Hematopoietic multipotent progenitor cell (in vitro differentiated cells): ENCODE results near the gene PPP2R2C. TPM values are rescaled to one million over a fixed set of nuclear protein-coding genes. Genes with fewer than 3 reads are reported as not detected.

Experiments used
- DNase-seq, 3 donors: peaks; one replicate each; pipeline ENCODE4 v3.0.0-alpha.2; 2011 to 2015; ENCODE audit warnings: low read depth in 2 of 3, low spot score in 2 of 3
- total RNA-seq: library from RNA; depleted of rRNA; stranded (reverse); fragments of >200 nt; gene quantifications from one replicate; pipeline ENCODE4 v1.2.3, GENCODE V29; 2012

Gene PPP2R2C
- total RNA-seq, 1 donor, result under 0.01 TPM

GRCh38 chr4:6349896-6350603 lies 122.4 kb downstream of the PPP2R2C start:
- no peak for DNase-seq

GRCh38 chr4:6348408-6348807 lies 124.0 kb downstream of the PPP2R2C start:
- no peak for DNase-seq

GRCh38 chr4:6347511-6348045 lies 124.8 kb downstream of the PPP2R2C start:
- DNase-seq, result no peak

GRCh38 chr4:6346373-6347110 lies 125.9 kb downstream of the PPP2R2C start:
- DNase-seq, result no peak

GRCh38 chr4:6345866-6346265 lies 126.5 kb downstream of the PPP2R2C start:
- DNase-seq, result no peak

- DNase-seq, result no peak
Observed at GRCh38 chr4:6345096-6345830, 127.2 kb downstream of the PPP2R2C start.

GRCh38 chr4:6343939-6344408 lies 128.4 kb downstream of the PPP2R2C start:
- no peak for DNase-seq

- DNase-seq, result peak in 2 of 3 donors; percentile 48 to 56
Observed at GRCh38 chr4:6342530-6343293, 129.7 kb downstream of the PPP2R2C start.

GRCh38 chr4:6341696-6342095 lies 130.7 kb downstream of the PPP2R2C start:
- DNase-seq, result no peak

GRCh38 chr4:6340446-6341015 lies 131.9 kb downstream of the PPP2R2C start:
- no peak for DNase-seq

GRCh38 chr4:6339818-6340445 lies 132.5 kb downstream of the PPP2R2C start:
- DNase-seq, result no peak

- DNase-seq, result no peak
Observed at GRCh38 chr4:6338951-6339817, 133.2 kb downstream of the PPP2R2C start.

GRCh38 chr4:6338175-6338950 lies 134.1 kb downstream of the PPP2R2C start:
- peak in 1 of 3 donors; percentile 32 for DNase-seq

GRCh38 chr4:6337331-6337935 lies 135.0 kb downstream of the PPP2R2C start:
- DNase-seq, result no peak

GRCh38 chr4:6336166-6336565 lies 136.2 kb downstream of the PPP2R2C start:
- DNase-seq, result no peak

- DNase-seq, result no peak
Observed at GRCh38 chr4:6335040-6335590, 137.3 kb downstream of the PPP2R2C start.
